MM.1S (cell line): ENCODE results near the gene MAGEA8.
"Not testable (repeated sequence)": the region's sequence is repeated elsewhere in the genome, so short reads cannot be mapped to it uniquely, and the experiment has no call there.

Experiments used
- EZH2 ChIP-seq: fragments of 300-600 bp; sonication (generic); optimal IDR thresholded peaks from 2 replicates; pipeline ENCODE3; 2017; ENCODE audit warnings: low read depth, mild to moderate bottlenecking, antibody characterized with exemption, low read length, mixed read lengths
- TF ChIP-seq, protein P1 (sequence below): fragments of 300-600 bp; sonication (generic); IDR thresholded peaks from 2 replicates; pipeline ENCODE4 v1.5.1; 2016; ENCODE audit warnings: antibody characterized with exemption, low read length, mixed read lengths

GRCh38 chrX:149927245-149927963, 46.4 kb downstream of the MAGEA8 start:
- TF ChIP-seq, protein P1, sequence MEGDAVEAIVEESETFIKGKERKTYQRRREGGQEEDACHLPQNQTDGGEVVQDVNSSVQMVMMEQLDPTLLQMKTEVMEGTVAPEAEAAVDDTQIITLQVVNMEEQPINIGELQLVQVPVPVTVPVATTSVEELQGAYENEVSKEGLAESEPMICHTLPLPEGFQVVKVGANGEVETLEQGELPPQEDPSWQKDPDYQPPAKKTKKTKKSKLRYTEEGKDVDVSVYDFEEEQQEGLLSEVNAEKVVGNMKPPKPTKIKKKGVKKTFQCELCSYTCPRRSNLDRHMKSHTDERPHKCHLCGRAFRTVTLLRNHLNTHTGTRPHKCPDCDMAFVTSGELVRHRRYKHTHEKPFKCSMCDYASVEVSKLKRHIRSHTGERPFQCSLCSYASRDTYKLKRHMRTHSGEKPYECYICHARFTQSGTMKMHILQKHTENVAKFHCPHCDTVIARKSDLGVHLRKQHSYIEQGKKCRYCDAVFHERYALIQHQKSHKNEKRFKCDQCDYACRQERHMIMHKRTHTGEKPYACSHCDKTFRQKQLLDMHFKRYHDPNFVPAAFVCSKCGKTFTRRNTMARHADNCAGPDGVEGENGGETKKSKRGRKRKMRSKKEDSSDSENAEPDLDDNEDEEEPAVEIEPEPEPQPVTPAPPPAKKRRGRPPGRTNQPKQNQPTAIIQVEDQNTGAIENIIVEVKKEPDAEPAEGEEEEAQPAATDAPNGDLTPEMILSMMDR = not testable (repeated sequence)
- TF ChIP-seq EZH2 = not testable (repeated sequence)
